IMR-90 (cell line): ENCODE results near the gene CST9L.

ENCODE experiments used
- BHLHE40 ChIP-seq: fragments of 150-350 bp; IDR thresholded peaks from 2 replicates; pipeline ENCODE4 v1.6.1; 2016; ENCODE audit warnings: mild to moderate bottlenecking, low read depth, low read length
- CEBPB ChIP-seq: IDR thresholded peaks from 2 replicates; pipeline ENCODE4 v1.6.1; 2012; ENCODE audit warnings: low read depth, low read length, improper control_type of control experiment
- MAFK ChIP-seq: IDR thresholded peaks from 2 replicates; pipeline ENCODE4 v1.6.1; 2012; ENCODE audit warnings: low read depth, low read length, improper control_type of control experiment
- MAZ ChIP-seq: IDR thresholded peaks from 2 replicates; pipeline ENCODE4 v1.6.1; 2012; ENCODE audit warnings: low read depth, mild to moderate bottlenecking, low read length, improper control_type of control experiment, moderate library complexity, borderline replicate concordance
- NFE2L2 ChIP-seq: fragments of 150-350 bp; IDR thresholded peaks from 2 replicates; pipeline ENCODE4 v1.6.1; 2016; ENCODE audit warnings: low read depth, mild to moderate bottlenecking, low read length
- POLR2A ChIP-seq: IDR thresholded peaks from 2 replicates; pipeline ENCODE4 v1.6.1; 2012; ENCODE audit warnings: mild to moderate bottlenecking, low read depth, low read length
- RAD21 ChIP-seq: IDR thresholded peaks from 2 replicates; pipeline ENCODE4 v1.6.1; 2012; ENCODE audit warnings: low read length, improper control_type of control experiment
- RCOR1 ChIP-seq: IDR thresholded peaks from 2 replicates; pipeline ENCODE4 v1.6.1; 2012; ENCODE audit warnings: mild to moderate bottlenecking, low read length, improper control_type of control experiment; ENCODE audit not compliant: insufficient replicate concordance
- SMC3 ChIP-seq: fragments of 150-350 bp; IDR thresholded peaks from 2 replicates; pipeline ENCODE4 v1.6.1; 2016; ENCODE audit warnings: low read depth, mild to moderate bottlenecking, antibody characterized with exemption, low read length, moderate library complexity
- TF ChIP-seq, protein P1 (sequence below): conservative IDR thresholded peaks from 2 replicates; pipeline ENCODE4 v1.5.1; 2012; ENCODE audit warnings: mild to moderate bottlenecking, low read depth, low read length, improper control_type of control experiment
- TF ChIP-seq, protein P2 (sequence below): fragments of 150-350 bp; IDR thresholded peaks from 2 replicates; pipeline ENCODE4 v1.6.1; 2016; ENCODE audit warnings: low read depth, mild to moderate bottlenecking, low read length, moderate library complexity, borderline replicate concordance
- TF ChIP-seq, protein P3 (sequence below): fragments of 150-350 bp; IDR thresholded peaks from 2 replicates; pipeline ENCODE4 v1.6.1; 2017; ENCODE audit warnings: mild to moderate bottlenecking, antibody characterized with exemption, low read length, low read depth

DNA sequence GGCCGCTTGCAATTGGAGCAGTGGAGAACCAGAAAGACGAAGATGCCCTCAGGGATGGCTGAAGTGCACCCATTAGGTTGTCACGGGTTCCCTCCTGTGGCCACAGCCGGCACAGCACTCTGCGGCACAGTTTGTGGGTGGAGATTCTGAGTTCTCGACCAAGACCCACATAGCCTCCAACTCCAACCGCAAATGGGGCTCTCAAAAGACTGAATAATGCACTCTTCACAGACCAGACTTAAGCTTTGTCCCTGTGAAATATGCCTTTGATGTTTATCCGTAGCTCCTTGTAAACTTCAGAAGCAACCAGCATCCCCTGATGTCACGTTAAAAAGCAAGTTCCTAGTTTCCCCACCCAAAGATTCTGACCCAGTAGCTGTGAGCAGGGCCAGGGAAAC lies 38.4 kb upstream of the CST9L start:
- TF ChIP-seq, protein P1, sequence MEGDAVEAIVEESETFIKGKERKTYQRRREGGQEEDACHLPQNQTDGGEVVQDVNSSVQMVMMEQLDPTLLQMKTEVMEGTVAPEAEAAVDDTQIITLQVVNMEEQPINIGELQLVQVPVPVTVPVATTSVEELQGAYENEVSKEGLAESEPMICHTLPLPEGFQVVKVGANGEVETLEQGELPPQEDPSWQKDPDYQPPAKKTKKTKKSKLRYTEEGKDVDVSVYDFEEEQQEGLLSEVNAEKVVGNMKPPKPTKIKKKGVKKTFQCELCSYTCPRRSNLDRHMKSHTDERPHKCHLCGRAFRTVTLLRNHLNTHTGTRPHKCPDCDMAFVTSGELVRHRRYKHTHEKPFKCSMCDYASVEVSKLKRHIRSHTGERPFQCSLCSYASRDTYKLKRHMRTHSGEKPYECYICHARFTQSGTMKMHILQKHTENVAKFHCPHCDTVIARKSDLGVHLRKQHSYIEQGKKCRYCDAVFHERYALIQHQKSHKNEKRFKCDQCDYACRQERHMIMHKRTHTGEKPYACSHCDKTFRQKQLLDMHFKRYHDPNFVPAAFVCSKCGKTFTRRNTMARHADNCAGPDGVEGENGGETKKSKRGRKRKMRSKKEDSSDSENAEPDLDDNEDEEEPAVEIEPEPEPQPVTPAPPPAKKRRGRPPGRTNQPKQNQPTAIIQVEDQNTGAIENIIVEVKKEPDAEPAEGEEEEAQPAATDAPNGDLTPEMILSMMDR: peak; percentile 89
- TF ChIP-seq RAD21 (peak; percentile 89), POLR2A (0 out of 2 replicates have a peak, but pooled peaks have one; percentile 25), SMC3 (peak; percentile 83), MAZ (no peak), BHLHE40 (no peak), MAFK (no peak), CEBPB (no peak), NFE2L2 (no peak), RCOR1 (no peak)
- TF ChIP-seq, protein P2, sequence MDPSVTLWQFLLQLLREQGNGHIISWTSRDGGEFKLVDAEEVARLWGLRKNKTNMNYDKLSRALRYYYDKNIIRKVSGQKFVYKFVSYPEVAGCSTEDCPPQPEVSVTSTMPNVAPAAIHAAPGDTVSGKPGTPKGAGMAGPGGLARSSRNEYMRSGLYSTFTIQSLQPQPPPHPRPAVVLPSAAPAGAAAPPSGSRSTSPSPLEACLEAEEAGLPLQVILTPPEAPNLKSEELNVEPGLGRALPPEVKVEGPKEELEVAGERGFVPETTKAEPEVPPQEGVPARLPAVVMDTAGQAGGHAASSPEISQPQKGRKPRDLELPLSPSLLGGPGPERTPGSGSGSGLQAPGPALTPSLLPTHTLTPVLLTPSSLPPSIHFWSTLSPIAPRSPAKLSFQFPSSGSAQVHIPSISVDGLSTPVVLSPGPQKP: no peak
- TF ChIP-seq, protein P3, sequence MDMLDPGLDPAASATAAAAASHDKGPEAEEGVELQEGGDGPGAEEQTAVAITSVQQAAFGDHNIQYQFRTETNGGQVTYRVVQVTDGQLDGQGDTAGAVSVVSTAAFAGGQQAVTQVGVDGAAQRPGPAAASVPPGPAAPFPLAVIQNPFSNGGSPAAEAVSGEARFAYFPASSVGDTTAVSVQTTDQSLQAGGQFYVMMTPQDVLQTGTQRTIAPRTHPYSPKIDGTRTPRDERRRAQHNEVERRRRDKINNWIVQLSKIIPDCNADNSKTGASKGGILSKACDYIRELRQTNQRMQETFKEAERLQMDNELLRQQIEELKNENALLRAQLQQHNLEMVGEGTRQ: no peak
